K562 (cell line): Measurements from ENCODE around the gene TGFBR3L. TPM values are rescaled to one million over a fixed set of nuclear protein-coding genes. Genes with fewer than 3 reads are reported as not detected.

ENCODE experiments used
- ATAC-seq: fragments of 200-7000 bp; cut with Tn5 transposase; 3 replicates; pipeline ENCODE4 v1.9.1; 2020; ENCODE audit warnings: moderate library complexity
- BruUV-seq: library from RNA; stranded (reverse); fragments of 400-500 nt; replicated peaks from 2 replicates; lab custom pipeline; 2021; lab: Mats Ljungman, UMichigan
- CTCF ChIA-PET: fragments of 300-600 bp; formaldehyde crosslinking; extraction: SDS; loops from one replicate; lab custom pipeline; 2021; ENCODE audit warnings: low intra/inter-chr PET ratio; lab: Yijun Ruan, JAX
- POLR2A ChIA-PET: fragments of 300-600, 350-650 bp; sonication (Branson Sonifier 250); formaldehyde crosslinking; extraction: SDS; loops from one replicate; lab custom pipeline; 2021; ENCODE audit warnings: antibody characterized with exemption, inconsistent platforms; lab: Yijun Ruan, JAX
- DNase-seq, 4 experiments: peaks; one replicate each; pipeline versions ENCODE4 v3.0.0 to v3.0.0-alpha.2; 2011 to 2018; ENCODE audit warnings: low spot score in 3 of 4, mixed read lengths in 3 of 4; ENCODE audit errors: extremely low read depth in 1 of 4
- FAIRE-seq: peaks from 2 replicates; lab custom pipeline; 2011; peaks lifted over from hg19 to GRCh38; lab: Jason Lieb, UNC
- H2AFZ ChIP-seq: 2 replicates; pipeline ENCODE4 v1.6.0; 2011; ENCODE audit warnings: low read depth, low read length, control low read depth, inconsistent platforms
- H3K27ac ChIP-seq: fragments of 200-600 bp; 3 replicates; pipeline ENCODE4 v1.8.0; 2011; ENCODE audit warnings: low read depth, mild to moderate bottlenecking, control low read depth, inconsistent platforms, low read length, moderate library complexity, mixed read lengths; ENCODE audit errors: extremely low read depth
- H3K27me3 ChIP-seq, 2 experiments: fragments of 300-600 bp in 1 of 2; 2 replicates in 1 of 2; 3 replicates in 1 of 2; pipeline versions ENCODE4 v1.6.0 to v1.8.0; 2011; ENCODE audit warnings: inconsistent platforms in 2 of 2, low read length in 2 of 2, mild to moderate bottlenecking in 1 of 2, mixed read lengths in 1 of 2, moderate library complexity in 1 of 2; ENCODE audit not compliant: control insufficient read depth in 2 of 2, insufficient read depth in 2 of 2
- H3K36me3 ChIP-seq: fragments of 300-600 bp; 3 replicates; pipeline ENCODE4 v1.8.0; 2011; ENCODE audit warnings: mild to moderate bottlenecking, low read length, inconsistent platforms; ENCODE audit not compliant: control insufficient read depth, insufficient read depth
- H3K4me1 ChIP-seq, 2 experiments: fragments of 200-600 bp in 1 of 2; replicated peaks in 1 of 2; 2 replicates in 1 of 2; 3 replicates in 1 of 2; pipeline versions ENCODE4 v1.5.1 to v1.8.0; 2011; ENCODE audit warnings: inconsistent platforms in 2 of 2, low read length in 2 of 2, mild to moderate bottlenecking in 1 of 2, mixed read lengths in 1 of 2, moderate library complexity in 1 of 2; ENCODE audit not compliant: control insufficient read depth in 2 of 2, insufficient read depth in 2 of 2
- H3K4me2 ChIP-seq: 2 replicates; pipeline ENCODE4 v1.6.1; 2011; ENCODE audit warnings: low read length, control low read depth, inconsistent platforms, mixed read lengths; ENCODE audit not compliant: insufficient read depth
- H3K4me3 ChIP-seq: fragments of 200-600 bp; sonication (generic), shearing (Covaris generic); 2 replicates; pipeline ENCODE4 v1.5.1; 2016; ENCODE audit warnings: control low read depth, inconsistent platforms
- H3K79me2 ChIP-seq: fragments of 200-600 bp; 3 replicates; pipeline ENCODE4 v1.8.0; 2011; ENCODE audit warnings: low read length, inconsistent platforms; ENCODE audit not compliant: control insufficient read depth, insufficient read depth
- H3K9ac ChIP-seq, 2 experiments: 2 replicates each; pipeline versions ENCODE4 v1.6.0 to v1.6.1; 2011; ENCODE audit warnings: low read depth in 2 of 2, low read length in 2 of 2, control low read depth in 1 of 2, inconsistent platforms in 1 of 2, mild to moderate bottlenecking in 1 of 2, mixed read lengths in 1 of 2; ENCODE audit not compliant: insufficient read depth in 1 of 2
- H3K9me1 ChIP-seq: one replicate; pipeline ENCODE4 v1.6.0; 2011; ENCODE audit warnings: inconsistent platforms, mild to moderate bottlenecking, low read length, moderate library complexity; ENCODE audit not compliant: control insufficient read depth, insufficient read depth
- H3K9me3 ChIP-seq: replicated peaks from 2 replicates; pipeline ENCODE4 v1.5.1; 2011; ENCODE audit warnings: low read depth, low read length, inconsistent platforms; ENCODE audit not compliant: control insufficient read depth, insufficient read depth
- H4K20me1 ChIP-seq: replicated peaks from 2 replicates; pipeline ENCODE4 v1.6.1; 2011; ENCODE audit warnings: low read length, inconsistent platforms, mixed read lengths; ENCODE audit not compliant: control insufficient read depth, insufficient read depth
- HNRNPL ChIP-seq: fragments of 200-400 bp; formaldehyde crosslinking; IDR thresholded peaks from 2 replicates; pipeline ENCODE4 v1.6.1; 2017; ENCODE audit warnings: low read depth, mild to moderate bottlenecking, low read length
- PCBP2 ChIP-seq: fragments of 200-400 bp; formaldehyde crosslinking; IDR thresholded peaks from 2 replicates; pipeline ENCODE4 v1.6.1; 2018; ENCODE audit warnings: low read length, low read depth, mild to moderate bottlenecking, moderate library complexity; ENCODE audit not compliant: poor library complexity, severe bottlenecking
- SNRNP70 ChIP-seq: fragments of 200-400 bp; formaldehyde crosslinking; optimal IDR thresholded peaks from 2 replicates; pipeline ENCODE3; 2017; ENCODE audit warnings: low read depth, low read length
- WGBS: fragments of 100-300 bp; shearing (Covaris generic); methylation state at CpG from one replicate; pipeline ENCODE4 v1.1.6; 2016; ENCODE audit warnings: low coverage, mixed read lengths; ENCODE audit not compliant: insufficient coverage; ENCODE audit errors: missing lambda C conversion rate; 5-methylcytosine and 5-hydroxymethylcytosine counted together
- in situ Hi-C: fragments of 300-500 bp; cut with MboI; formaldehyde crosslinking; loops from 4 replicates; pipeline ENCODE4 v1.15.0; 2018; ENCODE audit warnings: inconsistent platforms, mixed read lengths
- intact Hi-C: fragments of 100-400 bp; cut with micrococcal nuclease; formaldehyde crosslinking; loops from 2 replicates; pipeline ENCODE4 v1.14.2; 2022
- polyA plus RNA-seq, 8 experiments: library from polyadenylated mRNA; depleted of rRNA in 4 of 8; stranded (reverse) in 5 of 8; unstranded in 3 of 8; fragments of >200 nt; fragmentation: Nextera tagmentation in 2 of 8; fragmentation: Illumina TruSeq in 1 of 8; extraction: Ambion mirVana in 2 of 8; extraction: Trizol in 1 of 8; gene quantifications; 2 replicates each; pipeline versions ENCODE4 v1.2.1 to v1.2.3, GENCODE V29; 2011 to 2014; ENCODE audit warnings: inconsistent platforms in 1 of 8, missing spikeins in 1 of 8
- total RNA-seq, 7 experiments: library from RNA; depleted of rRNA in 6 of 7; stranded (reverse); fragments of >200 nt in 6 of 7; fragmentation: Illumina TruSeq in 2 of 7; extraction: Trizol in 2 of 7; gene quantifications; 2 replicates each; pipeline versions ENCODE4 v1.2.1 to v1.2.3, GENCODE V29; 2011 to 2021; ENCODE audit warnings: low replicate concordance in 1 of 7
- TF ChIP-seq, protein P1 (sequence below): sonication (generic); formaldehyde crosslinking; IDR thresholded peaks from 2 replicates; pipeline ENCODE4 v1.8.1; 2023; ENCODE audit warnings: mild to moderate bottlenecking, missing genetic modification reagents

The TGFBR3L gene
- total and polyA plus RNA-seq, 9 of the 15 experiments (the other 6 are each of a cell fraction or from before 2014, with no cell fraction given), result not detected

DNA sequence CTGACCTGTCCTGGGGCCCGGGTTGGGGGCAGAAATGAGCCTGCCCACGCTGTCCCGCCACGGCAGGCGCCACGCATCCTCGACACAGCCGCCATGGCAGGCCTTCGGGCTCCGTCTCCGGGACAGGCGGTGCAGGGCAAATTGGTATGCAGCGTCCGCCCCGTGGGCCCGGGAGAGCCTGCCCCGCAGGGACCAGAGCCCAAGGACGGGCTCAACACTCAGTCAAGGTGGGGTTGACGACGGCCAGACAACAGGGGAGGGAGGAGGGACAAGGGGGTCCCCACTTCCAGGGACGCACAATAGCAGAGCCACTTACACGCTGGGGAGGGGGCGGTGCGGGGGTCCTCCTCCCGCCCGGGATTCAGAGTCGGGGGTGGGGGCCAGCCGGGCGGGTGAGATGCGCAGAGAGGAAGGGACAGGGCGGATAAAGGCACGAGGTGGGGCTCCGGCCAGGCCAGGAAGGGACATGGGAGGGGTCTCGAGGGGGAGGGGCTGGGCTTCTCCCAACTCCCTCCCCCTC, 10.1 kb downstream of the TGFBR3L start:
- in situ Hi-C loops, result loop anchor here (5.0 kb wide), 1 partner anchor 72 kb away; no protein-coding TSS in a partner anchor
- 76% methylated on average over 12 of the region's 34 CpGs for WGBS
- Histone ChIP-seq H2AFZ (no peak overlapping the region), H3K9me3 (no peaks in the 10 kb centered on the region), H3K27ac (peak overlapping the region; percentile 48; the same call in 1 of the 3 replicates), H3K79me2 (peaks cover 3% of the 10 kb centered on the region; the same call in 2 of the 3 replicates), H3K27me3 (no peaks in the 10 kb centered on the region), H3K4me1 (peaks cover 13 to 85% of the 10 kb centered on the region in 2 experiments), H3K9ac (peak overlapping the region in 1 of 2 experiments; percentile 87; a peak in 2 of 4 replicates), H4K20me1 (peaks cover 31% of the 10 kb centered on the region; the same call in 1 of the 2 replicates), H3K9me1 (no peaks in the 10 kb centered on the region), H3K4me3 (peak overlapping the region; percentile 48), H3K36me3 (peaks cover 35% of the 10 kb centered on the region; the same call in 1 of the 3 replicates), H3K4me2 (no peak overlapping the region; the same call in 1 of the 2 replicates)
- DNase-seq (no peak), FAIRE-seq (no peak), ATAC-seq (no peak)
- ChIA-PET CTCF (interaction anchor here (0.6 to 1.4 kb wide), 3 partner anchors 59 to 697 kb away, joined by 3 to 5 read pairs (median 3); no protein-coding TSS in a partner anchor), POLR2A (no interaction called here)
- BruUV-seq, result no TSS peak
- TF ChIP-seq, protein P1, sequence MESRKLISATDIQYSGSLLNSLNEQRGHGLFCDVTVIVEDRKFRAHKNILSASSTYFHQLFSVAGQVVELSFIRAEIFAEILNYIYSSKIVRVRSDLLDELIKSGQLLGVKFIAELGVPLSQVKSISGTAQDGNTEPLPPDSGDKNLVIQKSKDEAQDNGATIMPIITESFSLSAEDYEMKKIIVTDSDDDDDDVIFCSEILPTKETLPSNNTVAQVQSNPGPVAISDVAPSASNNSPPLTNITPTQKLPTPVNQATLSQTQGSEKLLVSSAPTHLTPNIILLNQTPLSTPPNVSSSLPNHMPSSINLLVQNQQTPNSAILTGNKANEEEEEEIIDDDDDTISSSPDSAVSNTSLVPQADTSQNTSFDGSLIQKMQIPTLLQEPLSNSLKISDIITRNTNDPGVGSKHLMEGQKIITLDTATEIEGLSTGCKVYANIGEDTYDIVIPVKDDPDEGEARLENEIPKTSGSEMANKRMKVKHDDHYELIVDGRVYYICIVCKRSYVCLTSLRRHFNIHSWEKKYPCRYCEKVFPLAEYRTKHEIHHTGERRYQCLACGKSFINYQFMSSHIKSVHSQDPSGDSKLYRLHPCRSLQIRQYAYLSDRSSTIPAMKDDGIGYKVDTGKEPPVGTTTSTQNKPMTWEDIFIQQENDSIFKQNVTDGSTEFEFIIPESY (CRISPR knock-in tag), result 0 out of 2 replicates have a peak, but pooled peaks have one; percentile 44
- TF ChIP-seq SNRNP70 (no peak), HNRNPL (0 out of 2 replicates have a peak, but pooled peaks have one; percentile 48), PCBP2 (no peak)
- intact Hi-C loops, result loop anchor here (1.0 to 5.0 kb wide), 2 partner anchors 52 to 71 kb away; partner anchors contain the start of gene PRR36
